ENCODE data around the gene EFHC2.

- TF ChIP-seq CTCF (IDR thresholded peaks at IDR 0.05; ENCODE audit: insufficient read depth, low read depth, low read length) (no peak), EZH2 (IDR thresholded peaks at IDR 0.05; ENCODE audit: insufficient read depth, low read length) (no peak)
Measured at GRCh38 chrX:44173219-44173618, 170.3 kb downstream of the EFHC2 start.

Measured in astrocyte (in vitro differentiated cells and primary cell).